Measurements from ENCODE around the gene NDP. TPM values are rescaled to one million over a fixed set of nuclear protein-coding genes. Genes with fewer than 3 reads are reported as not detected.

The NDP gene
- total RNA-seq, 1 experiment from 2014 or later: not detected

DNA sequence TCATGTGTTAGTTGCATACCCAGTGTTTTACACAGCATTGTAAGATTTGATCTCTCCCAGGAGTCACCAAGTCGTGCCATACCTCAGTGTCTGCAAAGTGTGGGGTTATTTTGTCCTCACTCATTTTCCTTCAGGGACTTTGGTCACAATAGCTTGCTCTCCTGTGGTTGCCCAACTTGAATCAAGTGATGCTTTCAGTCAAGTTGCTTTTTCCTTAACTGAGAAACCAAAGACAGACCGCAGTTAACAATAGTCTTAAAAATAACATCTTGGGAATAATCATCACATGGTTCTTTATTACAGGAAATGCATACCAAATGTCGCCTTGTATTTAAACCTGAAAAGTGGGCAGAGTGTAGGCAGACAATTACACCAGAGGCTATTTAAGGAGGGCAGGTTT, 44.5 kb upstream of the NDP start:
- ATAC-seq (no peak), DNase-seq (ENCODE audit: low read depth, low spot score) (no peak)
- no peak overlapping the region for H2AFZ ChIP-seq (ENCODE audit: low read depth, low read length, poor library complexity, severe bottlenecking)
- H3K4me2 ChIP-seq (ENCODE audit: low read length): no peak overlapping the region
- H3K27ac ChIP-seq (ENCODE audit: low read depth, low read length): no peak overlapping the region
- no peaks in the 10 kb centered on the region for H3K79me2 ChIP-seq (ENCODE audit: insufficient read depth, low read length)
- TF ChIP-seq EZH2 (IDR thresholded peaks at IDR 0.05): no peak
- TF ChIP-seq ZFX (IDR thresholded peaks at IDR 0.05): no peak
- no peak for TF ChIP-seq POLR2AphosphoS5 (IDR thresholded peaks at IDR 0.05; ENCODE audit: low read depth, low read length)
- TF ChIP-seq SIN3A (IDR thresholded peaks at IDR 0.05; ENCODE audit: low read depth): no peak
- no peak for TF ChIP-seq SRF (IDR thresholded peaks at IDR 0.05; ENCODE audit: low read depth)
- TF ChIP-seq, protein P1, sequence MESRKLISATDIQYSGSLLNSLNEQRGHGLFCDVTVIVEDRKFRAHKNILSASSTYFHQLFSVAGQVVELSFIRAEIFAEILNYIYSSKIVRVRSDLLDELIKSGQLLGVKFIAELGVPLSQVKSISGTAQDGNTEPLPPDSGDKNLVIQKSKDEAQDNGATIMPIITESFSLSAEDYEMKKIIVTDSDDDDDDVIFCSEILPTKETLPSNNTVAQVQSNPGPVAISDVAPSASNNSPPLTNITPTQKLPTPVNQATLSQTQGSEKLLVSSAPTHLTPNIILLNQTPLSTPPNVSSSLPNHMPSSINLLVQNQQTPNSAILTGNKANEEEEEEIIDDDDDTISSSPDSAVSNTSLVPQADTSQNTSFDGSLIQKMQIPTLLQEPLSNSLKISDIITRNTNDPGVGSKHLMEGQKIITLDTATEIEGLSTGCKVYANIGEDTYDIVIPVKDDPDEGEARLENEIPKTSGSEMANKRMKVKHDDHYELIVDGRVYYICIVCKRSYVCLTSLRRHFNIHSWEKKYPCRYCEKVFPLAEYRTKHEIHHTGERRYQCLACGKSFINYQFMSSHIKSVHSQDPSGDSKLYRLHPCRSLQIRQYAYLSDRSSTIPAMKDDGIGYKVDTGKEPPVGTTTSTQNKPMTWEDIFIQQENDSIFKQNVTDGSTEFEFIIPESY (IDR thresholded peaks at IDR 0.05; ENCODE audit: extremely low read depth, insufficient replicate concordance, low read length): no peak
- no peak for TF ChIP-seq EGR1 (IDR thresholded peaks at IDR 0.05; ENCODE audit: low read depth)
- TF ChIP-seq SP1 (IDR thresholded peaks at IDR 0.05; ENCODE audit: low read depth): no peak
- TF ChIP-seq RAD21 (IDR thresholded peaks at IDR 0.05; ENCODE audit: low read depth): no peak
- TF ChIP-seq FOSL1 (IDR thresholded peaks at IDR 0.05; ENCODE audit: low read depth): no peak
- TF ChIP-seq ELF1 (IDR thresholded peaks at IDR 0.05; ENCODE audit: borderline replicate concordance, low read depth): no peak
- no peak for TF ChIP-seq MAX (IDR thresholded peaks at IDR 0.05)
- no peak for TF ChIP-seq JUND (IDR thresholded peaks at IDR 0.05)
- TF ChIP-seq ZNF274 (IDR thresholded peaks at IDR 0.05; ENCODE audit: low read depth, low read length): no peak
- no peak overlapping the region for H3K4me3 ChIP-seq (replicated peaks in 1 of 2; ENCODE audit: low read depth in 1 of 2, low read length in 2 of 2)
- peaks cover 0 to 7% of the 10 kb centered on the region in 2 experiments; a peak in 2 of 4 replicates for H3K4me1 ChIP-seq (ENCODE audit: control insufficient read depth in 1 of 2, insufficient read depth in 2 of 2, low read length in 2 of 2)
- intact Hi-C loops (cut with micrococcal nuclease): no loop called here
- H3K36me3 ChIP-seq (ENCODE audit: control insufficient read depth in 1 of 2, insufficient read depth in 2 of 2, low read length in 2 of 2): no peaks in the 10 kb centered on the region
- H3K27me3 ChIP-seq (ENCODE audit: insufficient read depth, low read length): no peaks in the 10 kb centered on the region
- H3K9me3 ChIP-seq (ENCODE audit: control insufficient read depth in 1 of 2, insufficient read depth in 1 of 2, low read depth in 1 of 2, low read length in 2 of 2): no peaks in the 10 kb centered on the region
- ChIA-PET POLR2A (no interaction called here), RAD21 (ENCODE audit: low non-redundant PET in 1 of 2, low total read pairs in 2 of 2, uncharacterized antibody in 2 of 2, unreplicated experiment in 2 of 2) (no interaction called here), CTCF (no interaction called here)
- no peaks in the 10 kb centered on the region for H4K20me1 ChIP-seq (ENCODE audit: insufficient read depth)
- H3K9ac ChIP-seq (ENCODE audit: low read length): no peak overlapping the region
- no TSS peak for BruUV-seq (replicated peaks)
- H3K9me2 ChIP-seq (ENCODE audit: insufficient read depth): no peaks in the 10 kb centered on the region

All from HCT116 (cell line).